IPS DF 4.7 (cell line): Measurements from ENCODE around the gene CCDC61.
A peak's percentile ranks its signal among the peaks of the same experiment; 100 is the strongest.

Experiments used
- DNase-seq: peaks from one replicate; pipeline ENCODE4 v3.0.0-alpha.2; 2013; ENCODE audit warnings: low spot score; ENCODE audit errors: extremely low read depth

Gene CCDC61

GRCh38 chr19:46040125-46040524, 44.9 kb downstream of the CCDC61 start:
- no peak for DNase-seq

- DNase-seq: no peak
These were observed 45.8 kb downstream of the CCDC61 start, which contains the start of gene IGFL4 for GRCh38 chr19:46040952-46041500. IGFL4 (minus strand) TSS chr19:46041002; CDS start chr19:46040962, 40 bp downstream.

GRCh38 chr19:46042252-46042883, 47.1 kb downstream of the CCDC61 start:
- no peak for DNase-seq

- DNase-seq: no peak
These were observed 48.3 kb downstream of the CCDC61 start for GRCh38 chr19:46043519-46043918.

- peak; percentile 41 for DNase-seq
These were observed 54.3 kb downstream of the CCDC61 start for GRCh38 chr19:46049597-46049996.

- DNase-seq: no peak
These were observed 57.6 kb downstream of the CCDC61 start for GRCh38 chr19:46052896-46053295.

- no peak for DNase-seq
These were observed 61.3 kb downstream of the CCDC61 start for GRCh38 chr19:46056536-46056935.

- DNase-seq: no peak
These were observed 63.5 kb downstream of the CCDC61 start for GRCh38 chr19:46058778-46059177.

GRCh38 chr19:46060012-46060411, 64.7 kb downstream of the CCDC61 start:
- DNase-seq: no peak

- DNase-seq: no peak
These were observed 67.9 kb downstream of the CCDC61 start for GRCh38 chr19:46063201-46063600.

GRCh38 chr19:46065486-46066071, 70.3 kb downstream of the CCDC61 start:
- no peak for DNase-seq

GRCh38 chr19:46066471-46066870, 71.2 kb downstream of the CCDC61 start:
- DNase-seq: no peak

GRCh38 chr19:46067691-46068090, 72.4 kb downstream of the CCDC61 start:
- no peak for DNase-seq
